Astrocyte (in vitro differentiated cells and primary cell): ENCODE results near the gene GAS6. TPM values are rescaled to one million over a fixed set of nuclear protein-coding genes. Genes with fewer than 3 reads are reported as not detected.

Source experiments
- DNase-seq: peaks from one replicate; pipeline ENCODE4 v3.0.0-alpha.2; 2010; ENCODE audit warnings: low read depth
- FAIRE-seq: peaks from 2 replicates; lab custom pipeline; 2011; peaks lifted over from hg19 to GRCh38; lab: Jason Lieb, UNC
- H2AFZ ChIP-seq: 2 replicates; pipeline ENCODE4 v1.6.0; 2012; ENCODE audit warnings: low read depth, low read length, inconsistent platforms
- H3K27ac ChIP-seq: 2 replicates; pipeline ENCODE4 v1.5.1; 2011; ENCODE audit warnings: low read depth, low read length, inconsistent platforms
- H3K27me3 ChIP-seq: 2 replicates; pipeline ENCODE4 v1.6.0; 2011; ENCODE audit warnings: low read length, inconsistent platforms; ENCODE audit not compliant: insufficient read depth
- H3K36me3 ChIP-seq: 2 replicates; pipeline ENCODE4 v1.5.1; 2011; ENCODE audit warnings: low read length, inconsistent platforms; ENCODE audit not compliant: insufficient read depth
- H3K4me1 ChIP-seq: 2 replicates; pipeline ENCODE4 v1.5.1; 2011; ENCODE audit warnings: low read length, inconsistent platforms; ENCODE audit not compliant: insufficient read depth
- H3K4me2 ChIP-seq: 2 replicates; pipeline ENCODE4 v1.6.0; 2012; ENCODE audit warnings: low read length, inconsistent platforms
- H3K4me3 ChIP-seq: 2 replicates; pipeline ENCODE4 v1.5.1; 2011; ENCODE audit warnings: low read depth, mild to moderate bottlenecking, low read length, inconsistent platforms; ENCODE audit not compliant: insufficient read depth
- H3K79me2 ChIP-seq: 2 replicates; pipeline ENCODE4 v1.6.0; 2012; ENCODE audit warnings: mild to moderate bottlenecking, low read length, inconsistent platforms; ENCODE audit not compliant: insufficient read depth
- H3K9ac ChIP-seq: 2 replicates; pipeline ENCODE4 v1.6.0; 2012; ENCODE audit warnings: mild to moderate bottlenecking, low read length, inconsistent platforms
- H3K9me3 ChIP-seq: 2 replicates; pipeline ENCODE4 v1.5.1; 2012; ENCODE audit warnings: low read depth, mild to moderate bottlenecking, low read length, inconsistent platforms; ENCODE audit not compliant: insufficient read depth
- H4K20me1 ChIP-seq: 2 replicates; pipeline ENCODE4 v1.6.0; 2012; ENCODE audit warnings: low read length, inconsistent platforms; ENCODE audit not compliant: insufficient read depth
- H3K27ac Mint-ChIP-seq: one replicate; pipeline ENCODE4 v1.8.0; 2021; ENCODE audit warnings: mild to moderate bottlenecking, mixed read lengths; ENCODE audit not compliant: unreplicated experiment
- H3K27me3 Mint-ChIP-seq: one replicate; pipeline ENCODE4 v1.8.0; 2021; ENCODE audit warnings: low read depth, mixed read lengths; ENCODE audit not compliant: unreplicated experiment
- H3K36me3 Mint-ChIP-seq: one replicate; pipeline ENCODE4 v1.8.0; 2021; ENCODE audit warnings: low read depth, mixed read lengths; ENCODE audit not compliant: unreplicated experiment
- H3K4me1 Mint-ChIP-seq: one replicate; pipeline ENCODE4 v1.8.0; 2021; ENCODE audit warnings: low read depth, mixed read lengths; ENCODE audit not compliant: unreplicated experiment
- H3K4me3 Mint-ChIP-seq: one replicate; pipeline ENCODE4 v1.8.0; 2021; ENCODE audit warnings: mild to moderate bottlenecking, moderate library complexity, mixed read lengths; ENCODE audit not compliant: unreplicated experiment
- H3K9me3 Mint-ChIP-seq: one replicate; pipeline ENCODE4 v1.8.0; 2021; ENCODE audit warnings: mild to moderate bottlenecking, mixed read lengths; ENCODE audit not compliant: unreplicated experiment
- EZH2 ChIP-seq: IDR thresholded peaks from 2 replicates; pipeline ENCODE4 v1.6.1; 2012; ENCODE audit warnings: mild to moderate bottlenecking, low read length, inconsistent platforms; ENCODE audit not compliant: insufficient read depth
- total RNA-seq: library from RNA; stranded (reverse); gene quantifications from 2 replicates; pipeline ENCODE4 v1.2.1, GENCODE V29; 2021
- TF ChIP-seq, protein P1 (sequence below): IDR thresholded peaks from 2 replicates; pipeline ENCODE4 v1.5.1; 2011; ENCODE audit warnings: low read depth, mild to moderate bottlenecking, inconsistent platforms, low read length, moderate library complexity; ENCODE audit not compliant: insufficient read depth

The GAS6 gene
- total RNA-seq, 1 donor from 2014 or later = 287 TPM

DNA sequence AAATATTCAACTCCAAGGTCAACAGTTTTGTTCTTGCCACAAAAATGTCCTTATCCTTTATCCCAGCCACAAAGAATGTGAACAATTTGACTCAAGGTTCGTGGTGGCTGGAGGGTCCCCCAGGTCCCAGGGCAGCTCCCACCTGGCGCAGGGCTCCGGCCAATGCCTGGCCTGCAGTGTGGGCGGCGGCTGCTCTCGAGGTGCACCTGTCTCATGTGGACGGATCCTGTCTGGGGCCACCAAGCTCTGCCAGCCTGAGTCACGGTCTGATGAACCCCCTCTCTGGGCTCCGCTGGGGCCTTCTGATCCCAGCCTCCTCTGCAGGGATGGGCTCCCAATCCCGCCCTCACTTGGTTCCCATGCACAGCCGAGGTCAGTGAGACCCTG lies 49.4 kb downstream of the GAS6 start:
- Histone ChIP-seq H3K4me1 (peaks cover 21% of the 10 kb centered on the region), H3K27me3 (no peaks in the 10 kb centered on the region), H3K79me2 (no peaks in the 10 kb centered on the region), H3K9me3 (peaks cover 6% of the 10 kb centered on the region), H3K4me3 (no peak overlapping the region), H4K20me1 (no peaks in the 10 kb centered on the region), H2AFZ (no peak overlapping the region), H3K4me2 (peak overlapping the region; percentile 69), H3K27ac (no peak overlapping the region), H3K36me3 (no peaks in the 10 kb centered on the region), H3K9ac (no peak overlapping the region)
- no peak for TF ChIP-seq EZH2
- TF ChIP-seq, protein P1, sequence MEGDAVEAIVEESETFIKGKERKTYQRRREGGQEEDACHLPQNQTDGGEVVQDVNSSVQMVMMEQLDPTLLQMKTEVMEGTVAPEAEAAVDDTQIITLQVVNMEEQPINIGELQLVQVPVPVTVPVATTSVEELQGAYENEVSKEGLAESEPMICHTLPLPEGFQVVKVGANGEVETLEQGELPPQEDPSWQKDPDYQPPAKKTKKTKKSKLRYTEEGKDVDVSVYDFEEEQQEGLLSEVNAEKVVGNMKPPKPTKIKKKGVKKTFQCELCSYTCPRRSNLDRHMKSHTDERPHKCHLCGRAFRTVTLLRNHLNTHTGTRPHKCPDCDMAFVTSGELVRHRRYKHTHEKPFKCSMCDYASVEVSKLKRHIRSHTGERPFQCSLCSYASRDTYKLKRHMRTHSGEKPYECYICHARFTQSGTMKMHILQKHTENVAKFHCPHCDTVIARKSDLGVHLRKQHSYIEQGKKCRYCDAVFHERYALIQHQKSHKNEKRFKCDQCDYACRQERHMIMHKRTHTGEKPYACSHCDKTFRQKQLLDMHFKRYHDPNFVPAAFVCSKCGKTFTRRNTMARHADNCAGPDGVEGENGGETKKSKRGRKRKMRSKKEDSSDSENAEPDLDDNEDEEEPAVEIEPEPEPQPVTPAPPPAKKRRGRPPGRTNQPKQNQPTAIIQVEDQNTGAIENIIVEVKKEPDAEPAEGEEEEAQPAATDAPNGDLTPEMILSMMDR = no peak
- FAIRE-seq = peak; percentile 54
- Mint-ChIP-seq H3K4me1 (peaks cover 27% of the 10 kb centered on the region), H3K9me3 (peaks cover 2% of the 10 kb centered on the region), H3K4me3 (no peak overlapping the region), H3K27ac (no peak overlapping the region), H3K27me3 (peaks cover 4% of the 10 kb centered on the region), H3K36me3 (peaks cover 20% of the 10 kb centered on the region)
- DNase-seq = peak; percentile 72

DNA sequence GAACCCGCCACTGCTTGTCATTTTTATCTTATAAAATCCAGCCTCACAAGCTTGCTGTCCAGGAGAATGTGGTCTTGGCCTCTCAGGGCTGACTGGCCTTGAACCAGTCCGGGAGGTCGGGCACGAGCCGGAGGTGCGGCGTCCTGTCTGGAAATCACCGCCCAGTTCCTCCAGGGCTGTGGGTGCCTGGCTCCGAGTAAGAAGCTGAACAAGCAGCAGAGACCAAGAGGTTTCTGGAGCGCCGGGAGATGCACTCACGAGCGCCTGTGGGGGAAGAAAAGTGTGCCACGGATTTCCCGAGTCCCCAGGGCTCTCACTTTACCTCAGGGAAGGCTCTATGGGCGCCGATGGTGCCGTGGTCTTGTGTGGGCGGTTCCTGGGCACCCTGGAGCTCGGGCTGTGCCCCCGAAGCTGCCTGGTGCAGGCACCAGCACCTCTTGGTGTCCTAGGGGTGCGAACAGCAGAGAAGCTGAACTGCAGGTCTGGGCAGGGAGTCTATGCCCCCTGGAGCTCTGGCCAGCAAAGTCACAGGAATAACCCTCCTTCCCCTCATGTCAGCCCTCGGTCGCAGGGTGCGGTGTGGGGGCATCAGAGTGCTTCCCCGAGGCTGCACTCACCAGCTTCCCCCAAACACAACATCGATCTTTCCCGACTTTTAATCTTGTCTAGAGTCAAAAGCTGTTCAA lies 50.0 kb downstream of the GAS6 start:
- peaks cover 20% of the 10 kb centered on the region for H3K36me3 Mint-ChIP-seq
- Histone ChIP-seq H2AFZ (no peak overlapping the region), H3K9me3 (peaks cover 6% of the 10 kb centered on the region), H3K36me3 (no peaks in the 10 kb centered on the region), H3K4me3 (no peak overlapping the region), H3K27me3 (no peaks in the 10 kb centered on the region), H3K4me2 (peak overlapping the region; percentile 69), H3K79me2 (no peaks in the 10 kb centered on the region), H3K4me1 (peaks cover 21% of the 10 kb centered on the region), H4K20me1 (no peaks in the 10 kb centered on the region), H3K9ac (no peak overlapping the region), H3K27ac (no peak overlapping the region)
- H3K27me3 Mint-ChIP-seq = peaks cover 4% of the 10 kb centered on the region
- H3K4me3 Mint-ChIP-seq = no peak overlapping the region
- TF ChIP-seq, protein P1 = no peak
- no peak for TF ChIP-seq EZH2
- H3K27ac Mint-ChIP-seq = peak overlapping the region; percentile 3
- peaks cover 2% of the 10 kb centered on the region for H3K9me3 Mint-ChIP-seq
- peaks cover 27% of the 10 kb centered on the region for H3K4me1 Mint-ChIP-seq
- FAIRE-seq (no peak), DNase-seq (peak; percentile 24)
